ENCODE results near the gene ZBTB46. TPM values are rescaled to one million over a fixed set of nuclear protein-coding genes. Genes with fewer than 3 reads are reported as not detected.

The ZBTB46 gene
- total RNA-seq, 1 donor from 2014 or later: 23.7 TPM

- TF ChIP-seq CTCF (conservative IDR thresholded peaks at IDR 0.05): no peak
- H3K36me3 Mint-ChIP-seq (ENCODE audit: low read depth): no peaks in the 10 kb centered on the region
- no peaks in the 10 kb centered on the region for H3K27me3 Mint-ChIP-seq (ENCODE audit: low read depth)
- H3K4me3 Mint-ChIP-seq: no peak overlapping the region
- DNase-seq (ENCODE audit: low read depth, low spot score): no peak
- no peak overlapping the region for H3K27ac Mint-ChIP-seq (ENCODE audit: unreplicated experiment)
- no peaks in the 10 kb centered on the region for H3K9me3 Mint-ChIP-seq
- peaks cover 4% of the 10 kb centered on the region for H3K4me1 Mint-ChIP-seq
Observed at GRCh38 chr20:63843778-63844177, 12.7 kb upstream of the ZBTB46 start.

- no peak for TF ChIP-seq CTCF (conservative IDR thresholded peaks at IDR 0.05)
- DNase-seq (ENCODE audit: low read depth, low spot score): no peak
Observed at GRCh38 chr20:63843222-63843621, 12.2 kb upstream of the ZBTB46 start.

GRCh38 chr20:63842258-63842657 lies 11.2 kb upstream of the ZBTB46 start:
- Mint-ChIP-seq H3K27me3 (ENCODE audit: low read depth) (no peaks in the 10 kb centered on the region), H3K27ac (ENCODE audit: unreplicated experiment) (no peak overlapping the region), H3K36me3 (ENCODE audit: low read depth) (no peaks in the 10 kb centered on the region), H3K4me1 (peaks cover 4% of the 10 kb centered on the region), H3K4me3 (no peak overlapping the region), H3K9me3 (no peaks in the 10 kb centered on the region)
- DNase-seq (ENCODE audit: low read depth, low spot score): no peak
- TF ChIP-seq CTCF (conservative IDR thresholded peaks at IDR 0.05): no peak

More at GRCh38 chr20:63843222-63843621, 12.2 kb upstream of the ZBTB46 start:
- Mint-ChIP-seq H3K36me3 (ENCODE audit: low read depth) (no peaks in the 10 kb centered on the region), H3K4me1 (peaks cover 4% of the 10 kb centered on the region), H3K27me3 (ENCODE audit: low read depth) (no peaks in the 10 kb centered on the region), H3K4me3 (no peak overlapping the region), H3K27ac (ENCODE audit: unreplicated experiment) (no peak overlapping the region), H3K9me3 (no peaks in the 10 kb centered on the region)

- no peak overlapping the region for H3K27ac Mint-ChIP-seq (ENCODE audit: unreplicated experiment)
- no peak overlapping the region for H3K4me3 Mint-ChIP-seq
- H3K36me3 Mint-ChIP-seq (ENCODE audit: low read depth): no peaks in the 10 kb centered on the region
Observed at GRCh38 chr20:63840405-63840828, 9.4 kb upstream of the ZBTB46 start.

GRCh38 chr20:63839620-63840019 lies 8.6 kb upstream of the ZBTB46 start:
- H3K4me1 Mint-ChIP-seq: peaks cover 4% of the 10 kb centered on the region
- no peak overlapping the region for H3K27ac Mint-ChIP-seq (ENCODE audit: unreplicated experiment)
- no peak for TF ChIP-seq CTCF (conservative IDR thresholded peaks at IDR 0.05)
- H3K27me3 Mint-ChIP-seq (ENCODE audit: low read depth): no peaks in the 10 kb centered on the region
- no peaks in the 10 kb centered on the region for H3K9me3 Mint-ChIP-seq
- DNase-seq (ENCODE audit: low read depth, low spot score): no peak
- H3K36me3 Mint-ChIP-seq (ENCODE audit: low read depth): no peaks in the 10 kb centered on the region
- H3K4me3 Mint-ChIP-seq: no peak overlapping the region

More at GRCh38 chr20:63840405-63840828, 9.4 kb upstream of the ZBTB46 start:
- Mint-ChIP-seq H3K27me3 (ENCODE audit: low read depth) (no peaks in the 10 kb centered on the region), H3K4me1 (no peaks in the 10 kb centered on the region), H3K9me3 (no peaks in the 10 kb centered on the region)
- TF ChIP-seq CTCF (conservative IDR thresholded peaks at IDR 0.05): no peak
- no peak for DNase-seq (ENCODE audit: low read depth, low spot score)

GRCh38 chr20:63837479-63837878 lies 6.4 kb upstream of the ZBTB46 start:
- no peak for DNase-seq (ENCODE audit: low read depth, low spot score)
- Mint-ChIP-seq H3K36me3 (ENCODE audit: low read depth) (no peaks in the 10 kb centered on the region), H3K4me1 (peaks cover 10% of the 10 kb centered on the region), H3K4me3 (peak overlapping the region; percentile 7), H3K27me3 (ENCODE audit: low read depth) (no peaks in the 10 kb centered on the region), H3K27ac (ENCODE audit: unreplicated experiment) (no peak overlapping the region), H3K9me3 (no peaks in the 10 kb centered on the region)
- no peak for TF ChIP-seq CTCF (conservative IDR thresholded peaks at IDR 0.05)

Measured in neural crest cell (in vitro differentiated cells).